NCI-H2196 (cell line): ENCODE measurements around the gene SUFU.
A peak's percentile ranks its signal among the peaks of the same experiment; 100 is the strongest.
"Not testable (repeated sequence)": the region's sequence is repeated elsewhere in the genome, so short reads cannot be mapped to it uniquely, and the experiment has no call there.

Experiments used
- DNase-seq: peaks from one replicate; lab custom pipeline; 2025; ENCODE audit not compliant: unreplicated experiment; lab: John Stamatoyannopoulos, UW

Gene SUFU

DNA sequence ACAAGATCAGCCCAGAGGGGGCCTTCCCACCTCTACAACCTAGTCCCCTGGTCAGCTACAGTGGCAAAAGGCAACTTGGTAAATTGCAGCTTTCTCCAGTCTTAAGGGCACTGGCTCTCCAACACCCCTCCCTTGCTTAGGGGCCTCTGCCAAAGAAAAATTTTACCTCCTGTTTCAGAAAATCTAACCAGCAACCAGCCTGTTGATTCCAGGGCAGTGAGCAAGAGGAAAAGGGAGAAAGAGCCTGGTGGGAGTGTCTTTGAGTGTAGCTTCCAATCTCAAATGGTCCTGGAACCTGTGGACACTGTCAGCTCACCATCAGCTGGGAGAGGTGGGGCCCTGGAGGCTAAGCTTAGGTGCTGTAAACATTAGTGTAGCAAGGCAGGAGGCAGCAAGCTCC is 24.1 kb upstream of the SUFU start:
- no peak for DNase-seq

- DNase-seq: no peak
Observed at GRCh38 chr10:102480396-102480795, 23.4 kb upstream of the SUFU start.

GRCh38 chr10:102484021-102484420 is 19.8 kb upstream of the SUFU start:
- DNase-seq: no peak

DNA sequence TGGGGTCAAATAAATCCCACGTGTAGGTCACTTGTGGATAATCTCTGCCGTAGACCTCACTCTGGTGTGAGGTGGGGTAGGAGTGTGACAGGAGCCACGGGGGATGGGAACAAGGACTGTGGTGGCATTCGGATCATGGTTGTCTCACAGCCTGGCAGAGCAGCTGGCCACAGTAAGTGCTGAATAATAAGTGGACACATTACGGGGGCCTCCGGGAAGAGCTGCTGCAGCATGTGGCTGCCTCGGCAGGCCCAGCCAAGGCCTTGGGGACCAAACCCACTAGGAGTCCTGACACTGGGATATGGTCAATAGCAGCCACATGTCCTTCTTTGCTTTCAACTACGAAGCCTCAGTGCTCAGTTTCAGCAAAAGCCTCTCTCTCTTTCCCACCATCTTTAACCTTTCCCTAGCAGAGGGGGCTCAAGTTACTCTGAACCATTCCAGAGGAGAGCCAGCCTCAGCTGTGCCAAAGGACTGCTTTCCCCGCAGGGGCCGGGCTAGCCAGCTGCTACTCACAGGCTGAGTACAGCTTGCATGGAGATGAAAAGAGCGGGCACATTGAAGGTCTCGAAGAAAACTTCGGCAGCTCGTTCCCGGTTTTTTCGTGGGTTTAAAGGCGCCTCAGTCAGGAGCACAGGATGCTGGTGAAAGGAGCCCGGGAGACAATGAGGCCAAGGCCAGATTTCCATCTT is 18.5 kb upstream of the SUFU start:
- DNase-seq: no peak

- DNase-seq: no peak
Observed at GRCh38 chr10:102491136-102491535, 12.6 kb upstream of the SUFU start.

DNA sequence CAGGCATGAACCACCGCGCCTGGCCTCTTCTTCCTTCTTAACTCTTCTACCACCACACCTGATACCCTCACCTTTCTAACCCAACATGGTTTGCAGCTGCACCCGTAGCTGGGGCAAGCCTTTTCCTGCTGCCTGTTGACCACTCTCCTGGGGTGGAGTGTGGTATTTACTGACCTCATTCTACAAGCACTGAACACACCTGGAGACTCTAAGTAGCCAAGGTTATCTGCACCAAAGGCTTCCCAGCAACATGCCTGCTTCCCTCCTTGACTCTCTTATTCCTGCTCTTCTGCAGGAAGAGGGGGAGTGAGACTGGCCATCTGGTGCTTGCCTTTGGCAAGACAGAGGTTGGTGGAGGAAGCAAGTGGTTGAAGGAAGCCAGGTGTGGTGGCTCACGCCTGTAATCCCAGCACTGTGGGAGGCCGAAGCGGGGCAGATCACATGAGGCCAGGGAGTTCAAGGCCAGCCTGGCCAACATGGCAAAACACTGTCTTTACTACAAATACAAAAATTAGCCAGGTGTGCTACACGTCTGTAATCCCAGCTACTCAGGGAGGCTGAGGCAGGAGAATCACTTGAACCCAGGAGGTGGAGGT is 11.3 kb upstream of the SUFU start:
- DNase-seq: peak; percentile 4

GRCh38 chr10:102492983-102493382 is 10.8 kb upstream of the SUFU start:
- DNase-seq: peak; percentile 18

DNA sequence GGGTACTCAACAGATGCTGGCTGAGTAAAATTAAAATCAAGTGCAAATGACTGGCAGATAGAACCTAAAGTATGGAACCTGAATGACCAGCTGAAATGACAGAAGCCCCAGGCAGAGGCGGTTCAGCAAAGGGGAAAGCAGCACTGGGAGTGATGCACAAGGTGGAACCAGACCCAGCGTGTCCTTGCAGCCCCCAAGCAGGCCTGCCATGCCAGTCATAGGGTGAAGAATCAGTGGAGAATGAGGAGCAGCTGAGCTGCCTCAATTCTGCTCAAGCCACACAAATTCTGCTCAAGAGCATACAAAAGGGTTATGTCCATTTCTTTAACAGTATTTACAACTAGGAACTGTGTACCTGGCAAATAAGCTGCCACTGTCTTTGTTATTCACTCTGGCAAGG is 10.0 kb upstream of the SUFU start:
- no peak for DNase-seq

DNA sequence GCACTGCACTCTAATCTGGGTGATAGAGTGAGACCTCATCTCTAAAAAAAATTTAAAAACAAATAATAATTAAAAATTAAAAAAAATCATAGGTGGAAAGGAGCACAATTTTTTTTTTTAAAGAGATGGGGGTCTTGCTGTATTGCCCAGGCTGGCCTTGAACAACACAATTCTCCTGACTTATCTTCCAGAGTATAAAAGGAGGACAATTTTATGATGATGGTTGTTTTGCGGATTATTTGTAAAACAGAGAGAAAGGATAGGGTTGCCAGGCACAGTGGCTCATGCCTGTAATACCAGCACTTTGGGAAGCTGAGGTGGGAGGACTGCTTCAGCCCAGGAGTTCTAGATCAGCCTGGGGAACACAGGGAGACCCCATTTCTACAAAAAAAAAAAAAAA is 6.2 kb upstream of the SUFU start:
- DNase-seq: no peak

- no peak for DNase-seq
Observed at GRCh38 chr10:102499356-102499755, 4.4 kb upstream of the SUFU start.

DNA sequence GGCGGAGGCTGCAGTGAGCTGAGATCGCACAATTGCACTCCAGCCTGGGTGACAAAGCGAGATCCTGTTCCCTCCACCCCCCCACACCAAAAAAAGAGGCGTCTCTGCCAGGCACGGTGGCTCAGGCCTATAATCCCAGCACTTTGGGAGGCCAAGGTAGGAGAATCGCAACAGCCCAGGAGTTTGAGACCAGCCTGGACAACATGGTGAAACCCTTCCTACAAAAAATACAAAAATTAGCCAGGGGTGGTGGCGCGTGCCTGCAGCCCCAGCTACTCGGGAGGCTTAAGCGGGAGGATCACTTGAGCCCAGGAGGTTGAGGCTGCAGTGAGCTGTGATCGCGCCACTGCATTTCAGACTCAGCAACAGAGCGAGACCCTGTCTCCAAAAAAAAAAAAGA is 3.1 kb upstream of the SUFU start:
- DNase-seq: not testable (repeated sequence)

GRCh38 chr10:102501201-102502028 is 2.4 kb upstream of the SUFU start:
- no peak for DNase-seq

- DNase-seq: peak; percentile 88
Observed at GRCh38 chr10:102502029-102502336, 1.8 kb upstream of the SUFU start.

DNA sequence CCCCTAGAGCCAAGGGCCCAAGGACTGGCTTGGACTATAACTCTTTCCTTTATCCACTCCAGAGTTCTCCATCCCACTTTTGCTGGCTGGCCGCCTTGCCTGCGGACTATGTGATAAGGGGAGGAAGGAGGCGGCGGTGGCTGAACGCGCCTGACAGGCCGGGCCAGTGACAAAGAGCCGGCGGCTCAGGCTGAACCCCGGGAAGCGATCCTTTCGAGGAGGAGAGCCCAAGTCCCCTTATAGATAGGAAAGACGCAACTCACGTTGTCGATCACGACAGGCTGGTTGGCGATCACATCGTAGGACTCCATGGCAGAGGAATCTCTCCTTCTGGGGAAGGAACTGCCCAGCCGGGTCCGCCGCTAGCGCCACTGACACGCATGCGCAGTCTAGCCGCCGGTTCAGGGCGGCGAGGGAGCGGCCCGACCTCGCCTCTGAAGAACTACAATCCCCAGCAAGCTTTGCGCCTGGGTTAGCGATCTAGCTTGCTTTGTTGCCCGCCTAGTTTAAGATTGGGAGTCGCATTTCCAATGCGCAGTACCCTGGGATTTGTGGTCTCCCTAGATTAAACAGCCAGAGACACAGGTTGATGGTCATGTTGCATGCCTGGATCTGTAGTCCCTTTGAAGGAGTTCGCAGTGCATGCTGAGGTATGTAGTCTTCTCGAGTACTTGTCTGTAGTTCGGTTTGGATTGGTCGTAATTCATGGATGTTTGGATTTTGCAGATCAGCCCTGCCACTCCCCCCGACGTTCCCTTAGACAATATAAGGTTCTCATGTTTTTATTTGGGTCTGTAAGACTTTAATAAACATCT is 1.2 kb upstream of the SUFU start, which contains the start of gene ACTR1A:
Gene ACTR1A (minus strand): TSS at position 376 of the 815 bp plus-strand sequence. CDS start 65 bp downstream, at position 311.
- DNase-seq: peak; percentile 88

DNA sequence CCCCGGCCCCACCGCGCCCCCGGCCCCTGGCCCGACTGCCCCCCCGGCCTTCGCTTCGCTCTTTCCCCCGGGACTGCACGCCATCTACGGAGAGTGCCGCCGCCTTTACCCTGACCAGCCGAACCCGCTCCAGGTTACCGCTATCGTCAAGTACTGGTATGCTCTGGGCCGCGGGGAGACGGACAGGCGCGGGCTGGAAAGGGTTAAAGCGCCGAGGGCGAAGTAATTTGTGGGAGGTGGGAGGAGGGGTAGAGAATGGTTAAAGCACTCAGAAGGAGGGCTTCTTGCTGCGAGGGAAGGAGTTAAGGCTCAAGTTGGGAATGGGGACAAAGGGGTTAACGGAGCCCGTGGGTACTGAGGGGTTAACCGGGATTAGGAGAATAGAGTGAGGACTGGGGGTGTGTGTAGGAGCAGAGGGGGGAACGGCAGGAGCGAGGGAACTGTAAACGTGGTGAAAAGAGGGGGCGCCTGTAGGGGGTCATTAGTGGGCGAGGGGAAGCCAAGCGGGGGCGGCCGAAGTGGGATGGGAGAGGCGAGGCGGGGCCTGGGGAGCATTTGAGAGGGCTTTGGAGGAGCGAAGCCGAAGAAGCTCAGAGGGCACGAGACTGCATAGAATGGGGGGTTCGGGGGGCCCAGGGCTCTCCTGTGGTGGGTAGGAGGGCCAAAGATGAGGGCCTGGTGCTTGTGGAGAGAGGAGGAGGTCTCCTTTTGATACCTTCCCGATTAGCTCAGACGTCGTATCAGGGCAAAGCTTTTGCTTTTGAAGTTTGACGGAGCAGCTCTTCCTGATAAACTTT is 605 bp downstream of the SUFU start:
- no peak for DNase-seq

DNA sequence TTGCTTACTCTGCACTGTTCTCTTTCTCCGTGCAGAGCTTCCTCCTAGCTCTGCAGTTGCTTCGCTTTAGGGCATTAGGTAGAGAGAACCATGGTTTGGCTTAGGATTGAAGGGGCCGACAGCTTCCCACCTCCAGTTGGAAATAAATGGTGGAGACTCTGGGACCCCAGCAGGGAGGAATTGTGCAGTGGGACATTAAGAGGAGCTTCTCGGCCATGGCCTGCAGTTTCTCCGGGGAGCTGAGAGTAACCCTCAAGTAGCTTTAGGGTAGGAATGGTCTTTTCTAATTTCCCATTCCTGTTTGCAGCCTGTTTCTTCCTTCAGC is 1.2 kb downstream of the SUFU start:
- no peak for DNase-seq

GRCh38 chr10:102505462-102506115 is 1.8 kb downstream of the SUFU start:
- DNase-seq: peak; percentile 19

- DNase-seq: no peak
Observed at GRCh38 chr10:102507521-102507920, 3.7 kb downstream of the SUFU start.

- no peak for DNase-seq
Observed at GRCh38 chr10:102508506-102508905, 4.7 kb downstream of the SUFU start.

DNA sequence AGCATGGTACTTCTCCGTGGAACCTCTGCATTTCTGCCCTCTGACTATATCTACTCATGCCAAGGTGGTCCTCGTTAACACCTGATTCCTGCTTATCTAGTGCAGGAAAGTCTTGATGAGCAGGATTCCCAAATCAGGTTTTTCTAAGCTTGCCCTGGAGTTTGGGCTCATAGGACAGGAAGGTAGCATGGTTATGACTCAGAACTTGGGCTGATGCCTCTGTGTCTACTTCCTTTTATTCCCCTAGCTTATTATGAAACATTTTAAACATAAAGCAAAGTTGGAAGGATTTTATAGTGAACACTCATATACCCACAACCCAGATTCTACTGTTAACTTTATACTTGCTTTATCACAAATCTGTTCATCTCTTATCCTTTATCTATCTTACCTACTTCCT is 5.6 kb downstream of the SUFU start:
- DNase-seq: no peak
